K562 treated with DMSO at 1 percent for 48 hours (cell line): ENCODE data around the gene VWCE. TPM values are rescaled to one million over a fixed set of nuclear protein-coding genes. Genes with fewer than 3 reads are reported as not detected.

Experiments
- total RNA-seq: library from RNA; unstranded; fragments of 300-600 nt; gene quantifications from 2 replicates; pipeline ENCODE4 v1.2.3, GENCODE V29; 2022; ENCODE audit warnings: low replicate concordance; ENCODE audit errors: extremely low read depth

VWCE gene
- not detected in 2 replicates for total RNA-seq

GRCh38 chr11:61294717-61295595 lies at the start of gene VWCE:
VWCE (minus strand) TSS chr11:61295316; CDS start chr11:61295037, 279 bp downstream.

GRCh38 chr11:61332797-61333549 lies 37.9 kb upstream of the VWCE start, which contains the start of the genes DDB1 and TKFC:
DDB1 (minus strand) TSS chr11:61333105; CDS start chr11:61332968, 137 bp downstream.
TKFC (plus strand) TSS chr11:61333228; CDS start chr11:61334729, 1,501 bp downstream.

GRCh38 chr11:61240875-61241274 lies 54.2 kb downstream of the VWCE start, which contains the start of gene PGA5:
PGA5 (plus strand) TSS chr11:61241175; CDS start chr11:61241227, 52 bp downstream.

GRCh38 chr11:61222047-61222446 lies 73.1 kb downstream of the VWCE start, which contains the start of gene PGA4:
PGA4 (plus strand) TSS chr11:61222347; CDS start chr11:61222401, 54 bp downstream.

Other genes with a start within 250 kb of the VWCE start
- gene CD5, start 192.8 kb downstream of the VWCE start, total RNA-seq: not detected in 2 replicates
- not detected in 2 replicates for gene VPS37C, start 133.9 kb downstream of the VWCE start, total RNA-seq
- not detected in 2 replicates for gene PGA3, start 91.8 kb downstream of the VWCE start, total RNA-seq
- gene PGA4, start 73.0 kb downstream of the VWCE start, total RNA-seq: not detected in 2 replicates
- not detected in 2 replicates for gene PGA5, start 54.1 kb downstream of the VWCE start, total RNA-seq
- 223 TPM in 1 of 2 replicates, not detected in the other for gene DDB1, start 37.8 kb upstream of the VWCE start, total RNA-seq
- not detected in 2 replicates for gene TKFC, start 37.9 kb upstream of the VWCE start, total RNA-seq
- gene CYB561A3, start 66.6 kb upstream of the VWCE start, total RNA-seq: not detected in 2 replicates
- gene TMEM138, start 67.1 kb upstream of the VWCE start, total RNA-seq: not detected in 2 replicates
- not detected in 2 replicates for gene TMEM216, start 97.3 kb upstream of the VWCE start, total RNA-seq
- gene CPSF7, start 134.7 kb upstream of the VWCE start, total RNA-seq: not detected in 2 replicates
- not detected in 2 replicates for gene SDHAF2, start 134.8 kb upstream of the VWCE start, total RNA-seq
- not detected in 2 replicates for gene LRRC10B, start 213.4 kb upstream of the VWCE start, total RNA-seq